GM18867 (cell line): ENCODE results near the gene FAM107B.
"Not testable (repeated sequence)": the region's sequence is repeated elsewhere in the genome, so short reads cannot be mapped to it uniquely, and the experiment has no call there.

Experiments
- ATAC-seq: cut with Tn5 transposase; IDR thresholded peaks from one replicate; pipeline ENCODE4 v1.9.1; 2021; ENCODE audit warnings: mild to moderate bottlenecking, moderate library complexity; ENCODE audit not compliant: unreplicated experiment

The FAM107B gene

GRCh38 chr10:14774797-14775196 is at the start of gene FAM107B:
Gene FAM107B, minus strand, starts transcription at chr10:14774897. Its CDS starts 234 bp downstream, at chr10:14774663.
- ATAC-seq = no peak

- ATAC-seq = no peak
These were observed 49.3 kb upstream of the FAM107B start for GRCh38 chr10:14823966-14824365.

- ATAC-seq = no peak
These were observed 48.4 kb upstream of the FAM107B start for GRCh38 chr10:14822879-14823755.

- ATAC-seq = no peak
These were observed 47.1 kb upstream of the FAM107B start for GRCh38 chr10:14821635-14822375.

GRCh38 chr10:14820775-14821154 is 46.1 kb upstream of the FAM107B start:
- ATAC-seq = no peak

- ATAC-seq = no peak
These were observed 45.5 kb upstream of the FAM107B start for GRCh38 chr10:14820010-14820774.

GRCh38 chr10:14816717-14817116 is 42.0 kb upstream of the FAM107B start:
- not testable (repeated sequence) for ATAC-seq

GRCh38 chr10:14815681-14816080 is 41.0 kb upstream of the FAM107B start:
- ATAC-seq = no peak

GRCh38 chr10:14812271-14812670 is 37.6 kb upstream of the FAM107B start:
- no peak for ATAC-seq

- ATAC-seq = no peak
These were observed 36.6 kb upstream of the FAM107B start for GRCh38 chr10:14810969-14811953.

GRCh38 chr10:14806318-14806717 is 31.6 kb upstream of the FAM107B start:
- ATAC-seq = no peak

GRCh38 chr10:14803827-14804226 is 29.1 kb upstream of the FAM107B start:
- ATAC-seq = no peak

- ATAC-seq = no peak
These were observed 27.0 kb upstream of the FAM107B start for GRCh38 chr10:14801723-14802122.

GRCh38 chr10:14800397-14800796 is 25.7 kb upstream of the FAM107B start:
- ATAC-seq = no peak

- ATAC-seq = no peak
These were observed 23.9 kb upstream of the FAM107B start for GRCh38 chr10:14798636-14799035.

- ATAC-seq = no peak
These were observed 13.2 kb upstream of the FAM107B start for GRCh38 chr10:14787938-14788337.

- no peak for ATAC-seq
These were observed 9.9 kb upstream of the FAM107B start for GRCh38 chr10:14784459-14785055.

GRCh38 chr10:14782691-14783363 is 8.1 kb upstream of the FAM107B start:
- no peak for ATAC-seq

- ATAC-seq = no peak
These were observed 7.1 kb upstream of the FAM107B start for GRCh38 chr10:14781763-14782162.
